Suppressor macrophage treated with lipopolysaccharide for 4 hours (primary cell): ENCODE results near the gene TTLL11.

Experiments
- DNase-seq: peaks from one replicate; pipeline ENCODE4 v3.0.0-alpha.2; 2020

TTLL11 gene

GRCh38 chr9:122092611-122093506, at the start of gene TTLL11:
TSS of gene TTLL11 (minus strand) at chr9:122093308. CDS start at chr9:122093148, 160 bp downstream.
- peak; percentile 97 for DNase-seq

- no peak for DNase-seq
Observed at GRCh38 chr9:122141671-122142070, 48.6 kb upstream of the TTLL11 start.

GRCh38 chr9:122140368-122141193, 47.5 kb upstream of the TTLL11 start:
- DNase-seq, result no peak

- DNase-seq, result no peak
Observed at GRCh38 chr9:122138560-122139268, 45.6 kb upstream of the TTLL11 start.

- DNase-seq, result no peak
Observed at GRCh38 chr9:122135529-122135859, 42.4 kb upstream of the TTLL11 start.

GRCh38 chr9:122134822-122135528, 41.9 kb upstream of the TTLL11 start:
- DNase-seq, result no peak

GRCh38 chr9:122133984-122134535, 41.0 kb upstream of the TTLL11 start:
- no peak for DNase-seq

- no peak for DNase-seq
Observed at GRCh38 chr9:122133263-122133983, 40.3 kb upstream of the TTLL11 start.

- no peak for DNase-seq
Observed at GRCh38 chr9:122132539-122132938, 39.4 kb upstream of the TTLL11 start.

GRCh38 chr9:122131401-122132001, 38.4 kb upstream of the TTLL11 start:
- no peak for DNase-seq

- no peak for DNase-seq
Observed at GRCh38 chr9:122130837-122131236, 37.7 kb upstream of the TTLL11 start.

GRCh38 chr9:122129969-122130368, 36.9 kb upstream of the TTLL11 start:
- no peak for DNase-seq

- DNase-seq, result no peak
Observed at GRCh38 chr9:122128969-122129343, 35.8 kb upstream of the TTLL11 start.

GRCh38 chr9:122128007-122128968, 35.2 kb upstream of the TTLL11 start:
- no peak for DNase-seq

GRCh38 chr9:122127396-122127798, 34.3 kb upstream of the TTLL11 start:
- DNase-seq, result no peak

GRCh38 chr9:122126331-122127261, 33.5 kb upstream of the TTLL11 start:
- no peak for DNase-seq

GRCh38 chr9:122125509-122126330, 32.6 kb upstream of the TTLL11 start:
- no peak for DNase-seq

- peak; percentile 82 for DNase-seq
Observed at GRCh38 chr9:122125158-122125508, 32.0 kb upstream of the TTLL11 start.
